ENCODE data around the gene TBX4. TPM values are rescaled to one million over a fixed set of nuclear protein-coding genes. Genes with fewer than 3 reads are reported as not detected.

TBX4 gene
- total RNA-seq (not detected), polyA plus RNA-seq (not detected)

DNA sequence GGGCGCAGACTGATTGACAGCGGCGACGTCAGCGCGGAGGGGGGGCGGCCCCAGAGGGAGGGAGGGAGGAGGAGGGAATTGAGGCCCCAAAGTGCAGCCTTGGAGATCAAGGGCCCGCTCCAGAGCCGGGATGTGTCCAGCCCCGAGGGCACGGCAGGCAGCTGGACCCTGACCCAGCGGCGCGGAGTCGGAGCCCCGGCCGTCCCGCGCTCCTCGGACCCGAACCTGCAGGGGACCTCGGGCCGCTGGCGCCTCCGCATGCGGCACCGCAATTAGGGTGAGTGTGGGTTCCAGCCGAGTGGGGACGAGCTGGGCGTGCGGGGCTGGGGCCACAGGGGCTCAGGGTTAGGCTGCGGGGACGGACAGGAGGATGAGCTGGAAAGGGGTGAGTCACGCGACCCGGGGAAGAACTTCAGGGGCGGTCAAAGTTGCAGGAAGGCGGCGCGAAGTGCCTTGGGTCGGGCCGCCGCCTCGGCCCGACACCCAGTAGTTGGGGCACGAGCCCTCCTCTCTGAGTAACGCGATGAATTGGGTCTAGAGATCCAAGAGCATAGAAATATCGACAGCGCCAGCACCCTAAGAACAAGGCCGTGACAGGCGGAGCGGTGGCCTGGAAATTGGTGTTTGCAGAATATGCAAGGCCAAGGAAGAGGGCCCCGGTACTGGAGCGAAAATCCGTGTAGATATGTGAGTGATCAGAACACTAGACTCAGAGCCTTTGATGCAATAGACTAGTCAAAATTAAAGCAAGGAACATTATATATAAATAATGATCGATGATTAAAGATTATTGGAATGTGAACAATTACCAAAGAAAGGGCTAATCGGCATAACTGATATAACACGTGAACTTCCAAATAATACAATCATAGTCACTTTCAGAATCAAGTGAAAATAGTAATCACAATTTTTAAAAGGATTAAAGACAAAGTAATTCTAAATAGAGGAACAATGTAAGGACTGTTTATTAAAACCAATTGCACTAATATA is at the start of gene TBX4:
TSS of gene TBX4 (plus strand) at position 122 of the 990 bp plus-strand sequence. CDS start 4,069 bp downstream, outside the sequence.
- TF ChIP-seq FOXA1 (IDR thresholded peaks at IDR 0.05) = no peak
- TF ChIP-seq YY1 (IDR thresholded peaks at IDR 0.05) = no peak
- no peak for TF ChIP-seq RAD21 (IDR thresholded peaks at IDR 0.05)
- TF ChIP-seq, protein P1, sequence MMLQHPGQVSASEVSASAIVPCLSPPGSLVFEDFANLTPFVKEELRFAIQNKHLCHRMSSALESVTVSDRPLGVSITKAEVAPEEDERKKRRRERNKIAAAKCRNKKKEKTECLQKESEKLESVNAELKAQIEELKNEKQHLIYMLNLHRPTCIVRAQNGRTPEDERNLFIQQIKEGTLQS (IDR thresholded peaks at IDR 0.05) = no peak
- no peak for TF ChIP-seq SP1 (IDR thresholded peaks at IDR 0.05)
- TF ChIP-seq GABPA (IDR thresholded peaks at IDR 0.05 in 1 of 2, conservative IDR thresholded peaks at IDR 0.05 in 1 of 2) = no peak
- TF ChIP-seq TAF1 (conservative IDR thresholded peaks at IDR 0.05) = no peak
- TF ChIP-seq RXRA (IDR thresholded peaks at IDR 0.05) = no peak
- no peak for TF ChIP-seq EGR1 (IDR thresholded peaks at IDR 0.05; ENCODE audit: low read depth in 2 of 2)
- TF ChIP-seq, protein P2, sequence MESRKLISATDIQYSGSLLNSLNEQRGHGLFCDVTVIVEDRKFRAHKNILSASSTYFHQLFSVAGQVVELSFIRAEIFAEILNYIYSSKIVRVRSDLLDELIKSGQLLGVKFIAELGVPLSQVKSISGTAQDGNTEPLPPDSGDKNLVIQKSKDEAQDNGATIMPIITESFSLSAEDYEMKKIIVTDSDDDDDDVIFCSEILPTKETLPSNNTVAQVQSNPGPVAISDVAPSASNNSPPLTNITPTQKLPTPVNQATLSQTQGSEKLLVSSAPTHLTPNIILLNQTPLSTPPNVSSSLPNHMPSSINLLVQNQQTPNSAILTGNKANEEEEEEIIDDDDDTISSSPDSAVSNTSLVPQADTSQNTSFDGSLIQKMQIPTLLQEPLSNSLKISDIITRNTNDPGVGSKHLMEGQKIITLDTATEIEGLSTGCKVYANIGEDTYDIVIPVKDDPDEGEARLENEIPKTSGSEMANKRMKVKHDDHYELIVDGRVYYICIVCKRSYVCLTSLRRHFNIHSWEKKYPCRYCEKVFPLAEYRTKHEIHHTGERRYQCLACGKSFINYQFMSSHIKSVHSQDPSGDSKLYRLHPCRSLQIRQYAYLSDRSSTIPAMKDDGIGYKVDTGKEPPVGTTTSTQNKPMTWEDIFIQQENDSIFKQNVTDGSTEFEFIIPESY (IDR thresholded peaks at IDR 0.05) = no peak
- TF ChIP-seq NR2F2 (IDR thresholded peaks at IDR 0.05) = no peak
- H3K9ac ChIP-seq (ENCODE audit: low read depth in 1 of 2, low read length in 2 of 2) = no peak within 1 kb of the TSS
- peak within 1 kb of the TSS in 1 of 3 donors; percentile 35 for H3K4me3 ChIP-seq (ENCODE audit: low read depth in 1 of 3, low read length in 3 of 3)
- peaks cover 2 to 22% (median 14%) of the 10 kb centered on the region in 4 donors for H3K4me1 ChIP-seq (ENCODE audit: control insufficient read depth in 4 of 4, insufficient read depth in 4 of 4, low read length in 3 of 4)
- H3K27me3 ChIP-seq (ENCODE audit: control insufficient read depth in 4 of 4, insufficient read depth in 4 of 4, low read length in 3 of 4) = peaks cover 11 to 28% (median 15%) of the 10 kb centered on the region in 4 donors
- peaks cover 0 to 3% (median 0%) of the 10 kb centered on the region in 4 donors for H3K9me3 ChIP-seq (ENCODE audit: control insufficient read depth in 4 of 4, low read length in 3 of 4)
- 14% methylated on average over 59 of the region's 59 CpGs for WGBS
- H3K36me3 ChIP-seq (ENCODE audit: control insufficient read depth in 4 of 4, insufficient read depth in 3 of 4, low read depth in 1 of 4, low read length in 3 of 4) = no peaks in the 10 kb centered on the region
- H3K27ac ChIP-seq (ENCODE audit: low read depth in 1 of 2, low read length in 2 of 2) = no peak within 1 kb of the TSS
- DNase-seq (ENCODE audit: low spot score) = peak; percentile 33

DNA sequence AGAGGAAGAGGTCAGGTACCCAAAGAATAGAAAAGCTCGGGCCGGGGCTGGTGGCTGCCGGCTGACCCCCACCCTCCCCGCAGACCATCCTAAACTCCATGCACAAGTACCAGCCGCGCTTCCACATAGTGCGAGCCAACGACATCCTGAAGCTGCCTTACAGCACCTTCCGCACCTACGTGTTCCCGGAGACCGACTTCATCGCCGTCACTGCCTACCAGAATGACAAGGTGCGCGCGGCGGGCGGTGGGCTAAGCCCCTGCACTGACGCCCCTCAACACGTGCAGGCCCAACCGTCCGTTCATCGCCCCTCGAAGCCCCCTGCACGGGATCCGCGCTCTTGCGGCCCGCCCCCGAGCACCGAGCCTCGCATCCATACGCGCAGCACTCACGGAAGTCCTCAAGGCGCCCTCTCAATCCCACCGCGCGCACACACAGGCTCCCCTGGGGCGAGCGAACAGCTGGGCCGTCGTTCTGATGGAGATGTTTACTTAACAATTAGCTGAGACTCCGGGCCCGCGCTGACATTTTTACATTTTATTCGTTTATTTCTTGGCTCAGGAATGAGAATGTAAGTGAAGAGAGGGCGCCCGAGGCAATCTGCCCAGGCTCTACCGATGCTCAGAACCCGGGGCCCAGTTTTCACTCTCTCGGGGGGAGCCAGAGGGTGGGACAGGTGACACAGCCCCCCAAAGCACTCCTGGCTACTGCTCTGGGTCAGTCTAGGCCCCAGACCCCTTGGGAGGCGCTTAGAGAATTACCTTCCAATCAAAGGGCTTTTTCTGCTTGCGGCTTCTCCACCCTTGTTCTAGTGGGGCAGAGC is 49.0 kb upstream of the TBX4 start:
- Histone ChIP-seq H3K9me3 (ENCODE audit: control insufficient read depth in 4 of 4, low read length in 3 of 4) (no peaks in the 10 kb centered on the region), H3K36me3 (ENCODE audit: control insufficient read depth in 4 of 4, insufficient read depth in 3 of 4, low read depth in 1 of 4, low read length in 3 of 4) (no peaks in the 10 kb centered on the region), H3K4me3 (ENCODE audit: low read depth in 1 of 3, low read length in 3 of 3) (peak overlapping the region in 1 of 3 donors; percentile 2), H3K27me3 (ENCODE audit: control insufficient read depth in 4 of 4, insufficient read depth in 4 of 4, low read length in 3 of 4) (peaks cover 11 to 18% (median 14%) of the 10 kb centered on the region in 4 donors), H3K27ac (ENCODE audit: low read depth in 1 of 2, low read length in 2 of 2) (peak overlapping the region in 1 of 2 donors; percentile 35), H3K9ac (ENCODE audit: low read depth in 1 of 2, low read length in 2 of 2) (no peak overlapping the region), H3K4me1 (ENCODE audit: control insufficient read depth in 4 of 4, insufficient read depth in 4 of 4, low read length in 3 of 4) (peaks cover 3 to 31% (median 18%) of the 10 kb centered on the region in 4 donors)
- DNase-seq (ENCODE audit: low spot score) = no peak
- WGBS = 24% methylated on average over 55 of the region's 55 CpGs
- TF ChIP-seq, protein P3, sequence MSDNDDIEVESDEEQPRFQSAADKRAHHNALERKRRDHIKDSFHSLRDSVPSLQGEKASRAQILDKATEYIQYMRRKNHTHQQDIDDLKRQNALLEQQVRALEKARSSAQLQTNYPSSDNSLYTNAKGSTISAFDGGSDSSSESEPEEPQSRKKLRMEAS (IDR thresholded peaks at IDR 0.05) = no peak
- TF ChIP-seq FOXA2 (IDR thresholded peaks at IDR 0.05) = no peak
- no peak for TF ChIP-seq EGR1 (IDR thresholded peaks at IDR 0.05; ENCODE audit: low read depth in 2 of 2)
- TF ChIP-seq FOXA1 (IDR thresholded peaks at IDR 0.05) = no peak
- TF ChIP-seq, protein P4, sequence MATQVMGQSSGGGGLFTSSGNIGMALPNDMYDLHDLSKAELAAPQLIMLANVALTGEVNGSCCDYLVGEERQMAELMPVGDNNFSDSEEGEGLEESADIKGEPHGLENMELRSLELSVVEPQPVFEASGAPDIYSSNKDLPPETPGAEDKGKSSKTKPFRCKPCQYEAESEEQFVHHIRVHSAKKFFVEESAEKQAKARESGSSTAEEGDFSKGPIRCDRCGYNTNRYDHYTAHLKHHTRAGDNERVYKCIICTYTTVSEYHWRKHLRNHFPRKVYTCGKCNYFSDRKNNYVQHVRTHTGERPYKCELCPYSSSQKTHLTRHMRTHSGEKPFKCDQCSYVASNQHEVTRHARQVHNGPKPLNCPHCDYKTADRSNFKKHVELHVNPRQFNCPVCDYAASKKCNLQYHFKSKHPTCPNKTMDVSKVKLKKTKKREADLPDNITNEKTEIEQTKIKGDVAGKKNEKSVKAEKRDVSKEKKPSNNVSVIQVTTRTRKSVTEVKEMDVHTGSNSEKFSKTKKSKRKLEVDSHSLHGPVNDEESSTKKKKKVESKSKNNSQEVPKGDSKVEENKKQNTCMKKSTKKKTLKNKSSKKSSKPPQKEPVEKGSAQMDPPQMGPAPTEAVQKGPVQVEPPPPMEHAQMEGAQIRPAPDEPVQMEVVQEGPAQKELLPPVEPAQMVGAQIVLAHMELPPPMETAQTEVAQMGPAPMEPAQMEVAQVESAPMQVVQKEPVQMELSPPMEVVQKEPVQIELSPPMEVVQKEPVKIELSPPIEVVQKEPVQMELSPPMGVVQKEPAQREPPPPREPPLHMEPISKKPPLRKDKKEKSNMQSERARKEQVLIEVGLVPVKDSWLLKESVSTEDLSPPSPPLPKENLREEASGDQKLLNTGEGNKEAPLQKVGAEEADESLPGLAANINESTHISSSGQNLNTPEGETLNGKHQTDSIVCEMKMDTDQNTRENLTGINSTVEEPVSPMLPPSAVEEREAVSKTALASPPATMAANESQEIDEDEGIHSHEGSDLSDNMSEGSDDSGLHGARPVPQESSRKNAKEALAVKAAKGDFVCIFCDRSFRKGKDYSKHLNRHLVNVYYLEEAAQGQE (IDR thresholded peaks at IDR 0.05) = no peak
- TF ChIP-seq, protein P2 (IDR thresholded peaks at IDR 0.05) = no peak
- no peak for TF ChIP-seq GABPA (IDR thresholded peaks at IDR 0.05 in 1 of 2, conservative IDR thresholded peaks at IDR 0.05 in 1 of 2)
- no peak for TF ChIP-seq TAF1 (conservative IDR thresholded peaks at IDR 0.05)

All from liver (tissue), 9 donors.